H1 (cell line): ENCODE results near the gene FGL2. TPM values are rescaled to one million over a fixed set of nuclear protein-coding genes. Genes with fewer than 3 reads are reported as not detected.

Experiments used
- CTCF ChIA-PET: fragments of 300-600 bp; sonication (Branson Sonifier 250); formaldehyde crosslinking; loops from one replicate; lab custom pipeline; 2021; ENCODE audit not compliant: partially characterized antibody; lab: Charles Lee
- POLR2A ChIA-PET: fragments of 300-600 bp; sonication (Branson Sonifier 250); formaldehyde crosslinking; loops from one replicate; lab custom pipeline; 2021; ENCODE audit warnings: inconsistent platforms; ENCODE audit not compliant: partially characterized antibody; lab: Charles Lee
- DNase-seq, 2 experiments: peaks; one replicate each; pipeline versions ENCODE4 v3.0.0 to v3.0.0-alpha.2; 2010 to 2022; ENCODE audit warnings: low spot score in 2 of 2, low read depth in 1 of 2, mixed read lengths in 1 of 2
- FAIRE-seq: peaks from 2 replicates; lab custom pipeline; 2011; peaks lifted over from hg19 to GRCh38; lab: Jason Lieb, UNC
- H2AFZ ChIP-seq: 2 replicates; pipeline ENCODE4 v1.8.1; 2012; ENCODE audit warnings: low read length, inconsistent platforms
- H2AK5ac ChIP-seq: 2 replicates; pipeline ENCODE4 v1.6.1; 2013; ENCODE audit warnings: low read depth, low read length
- H2BK120ac ChIP-seq: replicated peaks from 2 replicates; pipeline ENCODE3; 2013; ENCODE audit warnings: low read depth, low read length, inconsistent platforms
- H2BK12ac ChIP-seq: 2 replicates; pipeline ENCODE4 v1.6.1; 2013; ENCODE audit warnings: low read depth, low read length
- H2BK15ac ChIP-seq: 2 replicates; pipeline ENCODE4 v1.6.1; 2013; ENCODE audit warnings: low read length
- H2BK20ac ChIP-seq: 2 replicates; pipeline ENCODE4 v1.6.1; 2013; ENCODE audit warnings: low read length
- H2BK5ac ChIP-seq: 2 replicates; pipeline ENCODE4 v1.6.1; 2013; ENCODE audit warnings: low read depth, low read length
- H3K14ac ChIP-seq: 2 replicates; pipeline ENCODE4 v1.6.1; 2013; ENCODE audit warnings: inconsistent platforms; ENCODE audit not compliant: insufficient read length
- H3K18ac ChIP-seq: 2 replicates; pipeline ENCODE4 v1.6.1; 2013; ENCODE audit warnings: low read length; ENCODE audit errors: extremely low read depth
- H3K23ac ChIP-seq: 2 replicates; pipeline ENCODE4 v1.6.1; 2013; ENCODE audit warnings: inconsistent platforms; ENCODE audit not compliant: insufficient read length
- H3K23me2 ChIP-seq: 2 replicates; pipeline ENCODE4 v1.6.1; 2013; ENCODE audit warnings: low read depth, low read length
- H3K27ac ChIP-seq: 2 replicates; pipeline ENCODE4 v1.6.1; 2011; ENCODE audit warnings: low read depth, low read length, inconsistent platforms
- H3K27me3 ChIP-seq, 4 experiments: replicated peaks in 1 of 4; 1 replicate in 1 of 4; 2 replicates in 3 of 4; pipeline versions ENCODE4 v1.6.1 to v1.8.1; 2011 to 2013; ENCODE audit warnings: low read length in 3 of 4, mild to moderate bottlenecking in 3 of 4, inconsistent platforms in 2 of 4, mixed read lengths in 2 of 4, moderate library complexity in 1 of 4; ENCODE audit not compliant: control insufficient read depth in 3 of 4, insufficient read depth in 3 of 4; ENCODE audit errors: extremely low read depth in 1 of 4
- H3K36me3 ChIP-seq, 4 experiments: 2 replicates each; pipeline versions ENCODE4 v1.6.1 to v1.8.1; 2011 to 2013; ENCODE audit warnings: mild to moderate bottlenecking in 4 of 4, low read length in 3 of 4, moderate library complexity in 2 of 4, control low read depth in 1 of 4, inconsistent platforms in 1 of 4; ENCODE audit not compliant: insufficient read depth in 4 of 4, control insufficient read depth in 2 of 4
- H3K4ac ChIP-seq: replicated peaks from 2 replicates; pipeline ENCODE3; 2013; ENCODE audit warnings: low read length, low read depth, mixed read lengths, inconsistent platforms; ENCODE audit not compliant: insufficient read length
- H3K4me1 ChIP-seq, 4 experiments: replicated peaks in 1 of 4; 1 replicate in 1 of 4; 2 replicates in 3 of 4; pipeline versions ENCODE4 v1.6.1 to v1.8.1; 2011 to 2013; ENCODE audit warnings: low read length in 3 of 4, inconsistent platforms in 2 of 4, mixed read lengths in 1 of 4; ENCODE audit not compliant: insufficient read depth in 4 of 4, control insufficient read depth in 3 of 4
- H3K4me2 ChIP-seq, 2 experiments: 2 replicates each; pipeline versions ENCODE4 v1.6.1 to v1.8.1; 2011 to 2013; ENCODE audit warnings: low read depth in 2 of 2, low read length in 2 of 2, control low read depth in 1 of 2, inconsistent platforms in 1 of 2, mild to moderate bottlenecking in 1 of 2; ENCODE audit not compliant: insufficient read depth in 1 of 2
- H3K4me3 ChIP-seq, 4 experiments: fragments of 200-600, 300-600 bp in 1 of 4; sonication (generic), shearing (Covaris generic), sonication (Bioruptor Twin) in 1 of 4; 2 replicates each; pipeline versions ENCODE4 v1.5.1 to v1.8.1; 2011 to 2016; ENCODE audit warnings: low read length in 4 of 4, low read depth in 3 of 4, control low read depth in 2 of 4, inconsistent platforms in 2 of 4, mild to moderate bottlenecking in 2 of 4, mixed read lengths in 1 of 4, moderate library complexity in 1 of 4; ENCODE audit not compliant: insufficient read depth in 2 of 4; ENCODE audit errors: extremely low read depth in 1 of 4
- H3K56ac ChIP-seq: replicated peaks from 2 replicates; pipeline ENCODE3; 2013; ENCODE audit warnings: low read depth, mild to moderate bottlenecking, mixed read lengths, low read length, inconsistent platforms; ENCODE audit not compliant: insufficient read length
- H3K79me1 ChIP-seq: 2 replicates; pipeline ENCODE4 v1.6.1; 2013; ENCODE audit warnings: low read depth, low read length, control low read depth
- H3K79me2 ChIP-seq, 2 experiments: 2 replicates each; pipeline versions ENCODE4 v1.6.1 to v1.8.1; 2012 to 2013; ENCODE audit warnings: low read length in 2 of 2, mild to moderate bottlenecking in 2 of 2, inconsistent platforms in 1 of 2; ENCODE audit not compliant: insufficient read depth in 2 of 2, control insufficient read depth in 1 of 2
- H3K9ac ChIP-seq, 4 experiments: replicated peaks in 1 of 4; 1 replicate in 1 of 4; 2 replicates in 3 of 4; pipeline versions ENCODE4 v1.6.1 to v1.8.1; 2011 to 2013; ENCODE audit warnings: low read depth in 3 of 4, low read length in 3 of 4, control low read depth in 2 of 4, mild to moderate bottlenecking in 2 of 4, moderate library complexity in 2 of 4, inconsistent platforms in 1 of 4; ENCODE audit errors: extremely low read depth in 1 of 4
- H3K9me3 ChIP-seq, 2 experiments: 2 replicates each; pipeline versions ENCODE4 v1.6.1 to v1.8.1; 2012 to 2013; ENCODE audit warnings: mild to moderate bottlenecking in 2 of 2, moderate library complexity in 2 of 2, control low read depth in 1 of 2, inconsistent platforms in 1 of 2, low read depth in 1 of 2, low read length in 1 of 2, mixed read lengths in 1 of 2; ENCODE audit not compliant: insufficient read depth in 2 of 2
- H4K20me1 ChIP-seq, 2 experiments: replicated peaks in 1 of 2; 2 replicates each; pipeline versions ENCODE3 to v1.8.1; 2011 to 2013; ENCODE audit warnings: inconsistent platforms in 2 of 2, low read length in 2 of 2, mild to moderate bottlenecking in 1 of 2; ENCODE audit not compliant: insufficient read depth in 2 of 2, control insufficient read depth in 1 of 2
- H4K5ac ChIP-seq: 2 replicates; pipeline ENCODE4 v1.6.1; 2013; ENCODE audit warnings: low read length, low read depth, mixed read lengths, inconsistent platforms; ENCODE audit not compliant: insufficient read length
- H4K8ac ChIP-seq: 2 replicates; pipeline ENCODE4 v1.8.0; 2013; ENCODE audit warnings: mild to moderate bottlenecking, moderate library complexity, low read length, inconsistent platforms; ENCODE audit not compliant: insufficient read depth; ENCODE audit errors: extremely low read depth
- H4K91ac ChIP-seq: replicated peaks from 2 replicates; pipeline ENCODE3; 2013; ENCODE audit warnings: low read length, mixed read lengths, inconsistent platforms; ENCODE audit not compliant: insufficient read length
- BCL11A ChIP-seq, 2 experiments: IDR thresholded peaks; one replicate each; pipeline ENCODE4 v1.6.1; 2011; ENCODE audit warnings: low read depth in 2 of 2, low read length in 2 of 2, mild to moderate bottlenecking in 2 of 2
- CBX5 ChIP-seq: fragments of 300-800, 300-1000 bp; sonication (generic); IDR thresholded peaks from 2 replicates; pipeline ENCODE4 v1.7.1; 2016; ENCODE audit warnings: antibody characterized with exemption, low read length, low read depth
- CEBPB ChIP-seq: IDR thresholded peaks from 2 replicates; pipeline ENCODE4 v1.6.1; 2012; ENCODE audit warnings: low read depth, low read length
- CHD2 ChIP-seq: IDR thresholded peaks from 2 replicates; pipeline ENCODE4 v1.6.1; 2012; ENCODE audit warnings: low read length, improper control_type of control experiment
- CREB1 ChIP-seq: IDR thresholded peaks from 2 replicates; pipeline ENCODE4 v1.6.1; 2012; ENCODE audit warnings: inconsistent platforms
- E2F6 ChIP-seq: IDR thresholded peaks from 2 replicates; pipeline ENCODE4 v1.6.1; 2012; ENCODE audit warnings: inconsistent platforms
- NANOG ChIP-seq: IDR thresholded peaks from 2 replicates; pipeline ENCODE4 v1.6.1; 2011; ENCODE audit warnings: low read length, low read depth, mild to moderate bottlenecking, inconsistent platforms; ENCODE audit not compliant: insufficient read depth, poor library complexity, severe bottlenecking
- POLR2AphosphoS5 ChIP-seq: IDR thresholded peaks from 2 replicates; pipeline ENCODE4 v1.6.1; 2011; ENCODE audit warnings: low read depth, low read length
- RBBP5 ChIP-seq: IDR thresholded peaks from 2 replicates; pipeline ENCODE4 v1.7.1; 2012; ENCODE audit warnings: low read depth, mild to moderate bottlenecking, inconsistent platforms, low read length, moderate library complexity, borderline replicate concordance
- RFX5 ChIP-seq: IDR thresholded peaks from 2 replicates; pipeline ENCODE4 v1.6.1; 2011; ENCODE audit warnings: low read depth, low read length, improper control_type of control experiment, borderline replicate concordance
- SAP30 ChIP-seq: fragments of 300-600 bp; sonication (generic); IDR thresholded peaks from 2 replicates; pipeline ENCODE4 v1.7.1; 2012; ENCODE audit warnings: low read length, moderate library complexity, mild to moderate bottlenecking, inconsistent platforms; ENCODE audit not compliant: insufficient read depth, insufficient replicate concordance
- SP1 ChIP-seq: IDR thresholded peaks from 2 replicates; pipeline ENCODE4 v1.6.1; 2011; ENCODE audit warnings: low read depth, low read length
- SRF ChIP-seq: IDR thresholded peaks from 2 replicates; pipeline ENCODE4 v1.6.1; 2011; ENCODE audit warnings: mild to moderate bottlenecking, low read depth, low read length, moderate library complexity
- USF2 ChIP-seq: IDR thresholded peaks from 2 replicates; pipeline ENCODE4 v1.6.1; 2011; ENCODE audit warnings: low read length, improper control_type of control experiment
- WGBS, 2 experiments: shearing (Covaris generic) in 1 of 2; methylation state at CpG; one replicate each; pipeline versions ENCODE4 v1.1.6 to v1.1.7; 2013 to 2015; ENCODE audit warnings: low lambda C conversion rate in 2 of 2, mixed read lengths in 2 of 2, inconsistent platforms in 1 of 2, low coverage in 1 of 2, missing lambda C conversion rate in 1 of 2; ENCODE audit not compliant: insufficient replicate concordance in 2 of 2, insufficient coverage in 1 of 2, insufficient read length in 1 of 2; ENCODE audit errors: extremely low coverage in 1 of 2, missing lambda C conversion rate in 1 of 2; 5-methylcytosine and 5-hydroxymethylcytosine counted together
- polyA plus RNA-seq, 7 experiments: library from polyadenylated mRNA; depleted of rRNA in 3 of 7; stranded (reverse) in 5 of 7; unstranded in 2 of 7; fragments of >200 nt in 5 of 7; fragments of 200-250 nt in 2 of 7; gene quantifications; 1 replicate in 5 of 7; 2 replicates in 1 of 7; 4 replicates in 1 of 7; pipeline versions ENCODE4 v1.2.1 to v1.2.3, GENCODE V29; 2011 to 2013; ENCODE audit warnings: missing spikeins in 2 of 7, mixed read lengths in 2 of 7
- total RNA-seq: library from RNA; stranded (reverse); fragmentation: NEBNext Ultra II Directional; extraction: Animal tissue kit (Norgen Biotek cat#: 25700); gene quantifications from 2 replicates; pipeline ENCODE4 v1.2.1, GENCODE V29; 2021

FGL2 gene
- total and polyA plus RNA-seq, 2 of the 8 experiments (the other 6 are each of a cell fraction or from before 2014, with no cell fraction given) = not detected

- Histone ChIP-seq H3K27me3 (no peaks in the 10 kb centered on the region), H3K79me2 (no peaks in the 10 kb centered on the region), H3K4me1 (peaks cover 0 to 12% (median 3%) of the 10 kb centered on the region in 4 experiments; a peak in 4 of 7 replicates), H3K79me1 (no peaks in the 10 kb centered on the region), H3K4me3 (no peak overlapping the region), H2BK12ac (no peak overlapping the region), H3K23ac (no peak overlapping the region), H2AFZ (no peak overlapping the region), H4K5ac (no peak overlapping the region), H3K4ac (no peak overlapping the region), H2BK120ac (no peak overlapping the region), H2AK5ac (no peak overlapping the region), H2BK5ac (no peak overlapping the region), H3K18ac (no peak overlapping the region), H3K14ac (no peak overlapping the region), H3K9ac (no peak overlapping the region), H3K56ac (no peak overlapping the region), H4K91ac (no peak overlapping the region), H3K36me3 (no peaks in the 10 kb centered on the region), H2BK15ac (no peak overlapping the region), H3K27ac (no peak overlapping the region), H2BK20ac (no peak overlapping the region), H4K8ac (no peak overlapping the region), H3K4me2 (no peak overlapping the region), H3K9me3 (no peaks in the 10 kb centered on the region), H4K20me1 (no peaks in the 10 kb centered on the region), H3K23me2 (no peaks in the 10 kb centered on the region)
- TF ChIP-seq RFX5 (no peak), POLR2AphosphoS5 (no peak), SP1 (no peak), RBBP5 (no peak), NANOG (no peak), CBX5 (no peak), CHD2 (no peak), CREB1 (no peak), SAP30 (no peak), USF2 (no peak), CEBPB (no peak), BCL11A (IDR thresholded peaks at IDR 0.05; ENCODE audit: low read depth in 2 of 2, low read length in 2 of 2) (no peak), SRF (no peak), E2F6 (no peak)
- WGBS, 2 experiments = 69% methylated on average over 2 of the region's 2 CpGs; no CpG with 5 or more reads in 1 of the 2 experiments
- POLR2A ChIA-PET = no interaction called here
- no peak for FAIRE-seq
- no peak for DNase-seq
- CTCF ChIA-PET = interaction anchor here (1.3 kb wide), 1 partner anchor 15 kb away, joined by 4 read pairs; no protein-coding TSS in a partner anchor
Observed at GRCh38 chr7:77242554-77242953, 42.9 kb upstream of the FGL2 start.
